Anterior cingulate cortex (tissue), 58 donors: ENCODE results near the gene PLAAT5.

ENCODE experiments used
- DNase-seq, 58 donors: peaks; one replicate each; lab custom pipeline; 2025; lab: John Stamatoyannopoulos, UW

The PLAAT5 gene

GRCh38 chr11:63517156-63517555 lies 26.2 kb upstream of the PLAAT5 start:
- DNase-seq = no peak

- no peak for DNase-seq
Measured at GRCh38 chr11:63516109-63516508, 25.1 kb upstream of the PLAAT5 start.

DNA sequence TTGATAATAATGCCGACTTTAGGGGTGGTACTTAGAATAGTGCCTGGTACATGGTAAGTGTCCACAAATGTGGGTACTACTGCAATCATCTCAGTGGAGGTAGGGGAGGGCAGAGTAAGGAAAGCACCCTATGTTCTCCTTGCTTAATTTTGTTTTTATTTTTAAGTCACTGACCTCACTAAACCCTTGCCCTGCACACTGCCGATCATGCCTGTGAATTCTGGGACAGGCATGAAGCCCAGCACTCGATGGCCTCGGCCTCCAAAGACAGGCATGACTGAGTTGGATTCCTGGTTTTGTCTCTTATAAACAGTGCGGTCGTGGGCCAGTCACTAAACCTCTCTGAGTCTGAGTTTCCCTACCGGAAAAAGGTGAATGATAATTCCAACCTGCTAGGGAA lies 21.8 kb upstream of the PLAAT5 start:
- DNase-seq = no peak

- DNase-seq = peak in 8 of 58 donors; percentile 13 to 41 (median 26)
Measured at GRCh38 chr11:63511048-63511748, 20.2 kb upstream of the PLAAT5 start.

GRCh38 chr11:63510360-63511047 lies 19.5 kb upstream of the PLAAT5 start:
- peak in 54 of 58 donors; percentile 28 to 93 (median 79) for DNase-seq

- DNase-seq = no peak
Measured at GRCh38 chr11:63508745-63509144, 17.8 kb upstream of the PLAAT5 start.

DNA sequence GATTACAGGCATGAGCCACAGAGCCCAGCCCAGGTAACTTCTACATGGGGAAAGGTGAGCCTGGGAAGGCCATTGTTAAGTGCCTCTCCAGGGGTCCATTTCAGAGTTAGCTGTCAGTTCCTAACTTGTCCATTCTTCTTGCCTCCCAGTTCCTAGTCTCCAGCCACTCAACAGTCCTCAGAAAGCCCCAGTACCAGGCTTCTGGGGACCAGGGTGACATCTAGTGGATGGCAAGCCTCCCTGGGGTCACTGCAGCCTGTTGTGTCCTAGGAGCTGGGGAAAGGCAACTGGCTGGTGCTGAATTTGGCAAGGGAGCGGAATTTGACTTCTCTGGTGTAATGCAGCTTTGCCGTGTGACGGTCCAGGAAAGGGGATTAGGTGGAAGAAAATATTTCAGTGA lies 17.0 kb upstream of the PLAAT5 start:
- DNase-seq = peak in 46 of 58 donors; percentile 8 to 84 (median 59)

GRCh38 chr11:63507511-63507910 lies 16.5 kb upstream of the PLAAT5 start:
- no peak for DNase-seq

DNA sequence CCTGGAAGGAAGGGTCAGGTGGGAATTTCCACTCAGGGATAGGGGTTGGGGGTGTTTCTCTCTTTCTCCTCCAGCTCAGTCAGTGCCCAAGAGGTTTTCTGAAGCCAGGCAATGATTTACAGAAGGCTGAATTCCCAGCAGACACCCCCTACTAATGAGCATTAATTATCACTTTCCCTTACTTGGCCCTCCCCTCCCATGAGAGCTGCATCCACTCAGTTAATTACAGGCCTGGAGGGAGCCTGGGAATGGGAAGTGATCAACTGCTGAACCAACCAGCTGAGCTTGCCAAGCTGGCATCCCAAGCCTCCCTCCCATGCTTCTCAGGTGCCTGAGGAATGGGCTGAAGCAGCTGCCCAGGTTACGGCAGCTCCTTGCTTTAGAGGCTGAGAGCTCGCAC lies 15.9 kb upstream of the PLAAT5 start:
- DNase-seq = no peak

- no peak for DNase-seq
Measured at GRCh38 chr11:63505857-63506528, 15.0 kb upstream of the PLAAT5 start, which contains the start of gene LGALS12. TSS of gene LGALS12 (plus strand) at chr11:63506084. CDS start at chr11:63506459, 375 bp downstream.

GRCh38 chr11:63504933-63505586 lies 14.1 kb upstream of the PLAAT5 start:
- peak in 20 of 58 donors; percentile 6 to 58 (median 33) for DNase-seq

GRCh38 chr11:63504054-63504453 lies 13.1 kb upstream of the PLAAT5 start:
- no peak for DNase-seq

DNA sequence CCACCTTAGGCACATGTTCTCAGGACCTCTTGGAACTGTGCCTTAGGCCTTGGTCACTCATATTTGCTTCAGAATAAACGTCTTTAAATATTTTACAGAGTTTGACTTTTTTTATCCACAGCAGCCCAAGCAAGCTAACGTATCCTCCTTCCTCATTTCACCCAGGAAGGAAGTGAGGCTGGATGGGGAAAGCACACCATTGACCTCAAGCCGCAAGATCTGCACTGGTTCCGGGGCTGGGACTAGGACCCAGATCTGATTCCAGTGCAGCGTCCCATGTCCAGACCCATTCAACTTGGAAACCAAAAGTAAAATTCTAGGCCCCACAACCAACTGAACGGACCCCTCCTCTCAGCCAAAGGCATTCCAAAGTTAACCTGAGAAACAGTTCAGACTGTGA lies 12.5 kb upstream of the PLAAT5 start:
- DNase-seq = no peak

DNA sequence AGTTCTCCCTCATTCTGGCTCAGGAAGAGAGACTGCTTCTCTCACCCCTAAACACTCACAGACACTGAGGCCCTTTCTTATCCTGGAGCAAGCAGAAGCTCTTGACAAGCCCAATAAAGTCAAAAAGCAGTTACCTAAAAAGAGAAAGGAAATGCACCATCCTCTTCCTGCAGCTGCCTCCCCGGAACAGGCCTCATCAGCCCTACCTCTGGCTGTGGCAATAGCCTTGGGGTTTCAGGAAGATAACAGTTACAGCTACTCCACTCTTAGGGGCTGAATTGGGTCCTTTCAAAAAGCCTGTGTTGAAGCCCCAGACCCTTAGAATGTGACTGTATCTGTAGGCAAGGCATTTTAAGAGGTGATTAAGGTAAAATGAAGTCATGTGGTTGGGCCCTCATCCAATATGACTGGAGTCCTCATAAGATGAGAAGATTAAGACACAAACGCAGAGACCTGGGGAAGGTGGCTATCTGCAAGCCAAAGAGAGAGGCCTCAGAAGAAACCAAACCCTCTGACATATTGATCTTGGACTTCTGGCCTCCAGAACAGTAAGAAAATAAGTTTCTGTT lies 11.4 kb upstream of the PLAAT5 start:
- no peak for DNase-seq

- DNase-seq = no peak
Measured at GRCh38 chr11:63501236-63501635, 10.3 kb upstream of the PLAAT5 start.

DNA sequence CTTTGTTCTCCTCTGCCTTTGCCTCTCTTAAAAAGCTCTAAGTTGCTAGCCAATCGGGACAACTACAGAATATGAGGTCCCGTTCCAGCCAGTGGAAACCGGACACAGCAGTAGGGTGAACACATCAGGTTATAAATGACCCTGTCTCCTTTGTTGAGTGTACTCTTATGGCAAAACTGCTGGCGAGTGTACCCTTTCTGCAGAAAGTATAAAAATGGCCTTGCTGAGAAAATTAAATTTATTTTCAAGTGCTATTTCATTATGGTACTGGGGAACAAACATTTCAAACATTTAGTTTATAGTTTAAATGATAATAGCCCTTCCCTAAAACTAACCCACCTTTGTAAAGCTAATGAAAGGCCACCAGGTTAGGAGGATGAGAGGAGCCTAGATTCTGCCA lies 8.9 kb upstream of the PLAAT5 start:
- no peak for DNase-seq

- no peak for DNase-seq
Measured at GRCh38 chr11:63494975-63495374, 4.0 kb upstream of the PLAAT5 start.

GRCh38 chr11:63493127-63493526 lies 2.2 kb upstream of the PLAAT5 start:
- DNase-seq = no peak

- DNase-seq = no peak
Measured at GRCh38 chr11:63492441-63492840, 1.5 kb upstream of the PLAAT5 start.

DNA sequence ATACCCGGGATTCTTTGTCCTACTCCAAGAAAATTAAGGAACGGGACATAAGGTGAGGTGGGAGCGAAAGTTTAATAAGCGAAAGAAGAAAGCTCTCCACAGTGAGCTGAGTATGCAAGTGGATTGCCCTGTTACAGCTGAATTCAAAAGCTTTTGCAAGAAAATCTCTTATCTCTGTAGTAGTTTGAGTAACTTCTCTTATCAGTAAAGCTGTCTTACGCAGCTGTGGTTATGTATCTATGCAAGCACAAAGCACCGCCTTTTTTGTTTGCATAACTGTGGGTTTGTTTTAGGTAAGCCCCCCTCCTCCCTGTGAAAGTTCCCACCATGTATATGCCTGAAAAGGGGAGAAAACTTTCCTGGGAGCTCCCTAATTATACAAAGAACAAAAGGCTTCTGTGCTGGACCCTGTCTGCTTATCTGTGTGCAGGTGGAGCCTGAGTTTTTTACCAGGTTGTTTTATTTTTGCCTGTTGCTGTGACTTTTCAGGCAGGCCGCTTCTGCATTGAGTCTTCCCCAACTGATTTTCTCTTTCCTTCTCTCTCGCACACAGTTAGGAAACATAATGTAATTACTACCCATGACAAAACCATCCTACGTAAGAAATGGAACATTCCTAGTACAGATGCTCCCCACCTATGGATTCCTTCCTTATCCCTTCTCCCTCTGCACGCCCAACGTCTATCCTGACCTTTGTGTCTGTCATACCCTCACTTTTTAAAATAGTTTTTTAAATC lies 837 bp upstream of the PLAAT5 start:
- no peak for DNase-seq
